Measurements from ENCODE around the gene ZNF491.

GRCh38 chr19:11780431-11781020, 17.8 kb upstream of the ZNF491 start:
- TF ChIP-seq CTCF (IDR thresholded peaks at IDR 0.05) (no peak), ZFX (IDR thresholded peaks at IDR 0.05; ENCODE audit: borderline replicate concordance) (no peak)
